Measurements from ENCODE around the gene GABRQ. TPM values are rescaled to one million over a fixed set of nuclear protein-coding genes. Genes with fewer than 3 reads are reported as not detected.

Gene GABRQ
- total RNA-seq, 1 donor from 2014 or later: not detected

DNA sequence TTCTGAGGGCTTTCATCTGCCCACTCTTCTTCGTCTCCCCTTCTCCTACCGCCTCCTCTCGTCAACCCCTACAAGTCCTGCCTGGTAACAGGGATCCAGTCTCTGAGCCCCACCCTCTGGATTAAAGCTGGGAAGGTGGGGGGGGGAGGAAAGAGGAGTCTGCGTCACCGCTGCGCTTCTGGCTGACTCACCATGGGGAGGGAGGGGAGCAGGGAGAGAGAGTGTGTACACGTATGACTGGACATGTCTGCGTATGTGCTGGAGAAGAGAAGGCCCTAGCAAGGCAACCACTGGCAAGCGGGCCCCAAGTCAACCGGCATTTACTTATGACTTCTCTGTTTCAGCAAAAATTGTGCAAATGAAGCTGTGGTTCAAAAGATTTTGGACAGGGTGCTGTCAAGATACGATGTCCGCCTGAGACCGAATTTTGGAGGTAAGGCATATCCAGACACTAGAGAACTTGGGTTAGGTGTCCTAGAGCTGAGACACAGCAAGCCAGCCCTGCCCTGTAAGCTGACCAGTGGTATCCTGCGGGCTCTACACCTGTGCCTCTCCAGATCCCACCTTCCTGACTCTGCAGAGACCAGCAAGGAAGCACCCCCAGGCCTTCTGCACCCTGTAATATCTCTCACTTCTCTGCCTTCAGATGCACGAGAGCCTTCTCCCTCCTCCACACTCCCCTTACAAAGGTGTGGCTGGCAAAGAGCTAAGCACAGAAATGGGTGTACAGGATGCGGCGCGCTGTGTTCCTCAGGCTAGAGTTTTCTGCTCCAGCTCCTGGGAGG, 2.5 kb downstream of the GABRQ start:
- Histone ChIP-seq H3K4me3 (no peak overlapping the region), H3K27ac (no peak overlapping the region), H3K27me3 (ENCODE audit: low read depth) (peaks cover 29% of the 10 kb centered on the region), H3K36me3 (no peaks in the 10 kb centered on the region), H3K4me1 (no peaks in the 10 kb centered on the region), H3K9me3 (no peaks in the 10 kb centered on the region)
- ATAC-seq: no peak
- intact Hi-C loops (cut with DNase I): no loop called here
- no peak for DNase-seq
- TF ChIP-seq, protein P1, sequence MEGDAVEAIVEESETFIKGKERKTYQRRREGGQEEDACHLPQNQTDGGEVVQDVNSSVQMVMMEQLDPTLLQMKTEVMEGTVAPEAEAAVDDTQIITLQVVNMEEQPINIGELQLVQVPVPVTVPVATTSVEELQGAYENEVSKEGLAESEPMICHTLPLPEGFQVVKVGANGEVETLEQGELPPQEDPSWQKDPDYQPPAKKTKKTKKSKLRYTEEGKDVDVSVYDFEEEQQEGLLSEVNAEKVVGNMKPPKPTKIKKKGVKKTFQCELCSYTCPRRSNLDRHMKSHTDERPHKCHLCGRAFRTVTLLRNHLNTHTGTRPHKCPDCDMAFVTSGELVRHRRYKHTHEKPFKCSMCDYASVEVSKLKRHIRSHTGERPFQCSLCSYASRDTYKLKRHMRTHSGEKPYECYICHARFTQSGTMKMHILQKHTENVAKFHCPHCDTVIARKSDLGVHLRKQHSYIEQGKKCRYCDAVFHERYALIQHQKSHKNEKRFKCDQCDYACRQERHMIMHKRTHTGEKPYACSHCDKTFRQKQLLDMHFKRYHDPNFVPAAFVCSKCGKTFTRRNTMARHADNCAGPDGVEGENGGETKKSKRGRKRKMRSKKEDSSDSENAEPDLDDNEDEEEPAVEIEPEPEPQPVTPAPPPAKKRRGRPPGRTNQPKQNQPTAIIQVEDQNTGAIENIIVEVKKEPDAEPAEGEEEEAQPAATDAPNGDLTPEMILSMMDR (IDR thresholded peaks at IDR 0.05): no peak

DNA sequence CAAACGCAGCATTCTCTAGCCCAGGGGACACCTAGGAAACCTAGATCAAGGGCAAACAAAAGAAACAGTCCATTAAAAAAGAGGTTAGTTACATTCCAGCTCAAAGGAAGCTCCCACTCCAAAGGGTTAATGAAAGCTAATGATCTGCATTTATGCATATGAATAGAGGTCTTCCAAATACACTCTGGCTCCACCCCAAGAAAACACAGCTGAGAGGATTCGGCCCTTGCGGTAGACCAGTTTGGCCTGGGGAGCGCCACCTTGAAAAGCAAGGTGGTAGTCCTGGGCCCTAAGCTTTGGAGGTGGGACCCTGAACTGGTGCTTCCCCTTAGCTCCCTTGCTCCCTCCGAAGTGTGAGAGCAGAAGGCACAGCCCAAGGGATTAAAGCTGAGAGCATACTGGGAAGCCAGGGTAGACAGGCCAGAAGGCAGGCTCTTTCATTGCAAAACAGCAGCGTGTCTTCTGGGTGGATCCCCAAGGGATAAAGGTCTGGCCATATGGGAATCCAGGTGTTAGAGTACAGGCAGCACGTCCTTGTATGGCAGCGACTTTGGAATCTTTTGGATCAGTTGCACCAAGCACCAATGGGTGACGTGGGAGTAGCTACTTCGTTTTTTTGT, 3.7 kb downstream of the GABRQ start:
- TF ChIP-seq, protein P1 (IDR thresholded peaks at IDR 0.05): no peak
- no peak overlapping the region for H3K4me3 ChIP-seq
- DNase-seq (no peak), ATAC-seq (no peak)
- peaks cover 29% of the 10 kb centered on the region for H3K27me3 ChIP-seq (ENCODE audit: low read depth)
- intact Hi-C loops (cut with DNase I): no loop called here
- H3K36me3 ChIP-seq: no peaks in the 10 kb centered on the region
- no peaks in the 10 kb centered on the region for H3K4me1 ChIP-seq
- H3K9me3 ChIP-seq: no peaks in the 10 kb centered on the region
- no peak overlapping the region for H3K27ac ChIP-seq

DNA sequence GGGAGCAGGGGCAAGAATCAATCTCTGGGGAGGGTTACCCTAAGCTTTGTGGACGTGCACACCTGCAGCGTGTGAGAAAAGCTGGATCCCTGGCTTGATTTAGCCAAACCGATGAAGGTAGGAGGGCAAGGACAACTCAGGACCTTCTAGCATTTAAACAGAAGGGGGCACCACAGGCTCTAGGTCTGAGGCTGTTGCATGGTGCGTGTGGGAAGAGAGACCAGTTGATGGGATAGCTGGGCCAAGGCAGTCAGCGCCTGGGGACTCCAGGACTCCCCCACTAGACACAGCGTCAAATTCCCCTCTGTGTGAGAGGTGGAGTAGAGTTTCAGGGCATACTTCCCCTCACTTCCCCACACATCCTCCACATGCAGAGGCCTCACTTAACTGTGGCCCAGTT, 4.3 kb downstream of the GABRQ start:
- intact Hi-C loops (cut with DNase I): no loop called here
- ATAC-seq: no peak

DNA sequence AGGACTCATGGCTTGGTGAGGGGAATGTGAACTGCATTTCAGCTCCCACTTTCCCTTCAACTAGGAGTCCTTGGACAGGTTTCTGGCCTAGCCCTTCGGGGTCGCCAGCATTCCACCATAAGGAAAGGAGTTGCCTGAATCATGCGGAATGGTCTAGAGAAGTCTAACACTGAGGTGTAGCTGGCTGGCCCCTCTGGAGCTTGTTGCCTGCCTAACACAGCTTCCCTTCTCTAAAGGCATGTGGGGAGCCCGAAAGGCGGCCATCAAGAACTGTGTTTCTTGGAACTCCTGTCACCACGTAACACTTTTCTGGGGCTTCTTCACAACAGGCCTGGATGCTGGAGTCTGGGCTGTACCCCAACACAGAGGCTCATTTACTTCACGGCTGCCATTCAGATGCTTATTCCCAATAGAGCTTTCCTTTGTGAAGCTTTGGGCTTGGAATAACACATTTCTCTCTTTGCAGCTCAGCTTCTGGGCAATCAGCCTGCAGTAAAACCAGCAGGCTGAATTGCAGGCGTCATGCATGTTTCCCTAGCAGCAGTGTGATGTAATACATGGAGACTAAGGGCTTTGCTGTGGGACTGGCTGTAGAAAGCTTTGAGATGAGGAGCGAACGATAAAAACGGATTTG, 5.4 kb downstream of the GABRQ start:
- intact Hi-C loops (cut with DNase I): no loop called here
- no peaks in the 10 kb centered on the region for H3K9me3 ChIP-seq
- H3K4me3 ChIP-seq: no peak overlapping the region
- H3K36me3 ChIP-seq: no peaks in the 10 kb centered on the region
- TF ChIP-seq, protein P1 (IDR thresholded peaks at IDR 0.05): no peak
- H3K27ac ChIP-seq: no peak overlapping the region
- H3K4me1 ChIP-seq: no peaks in the 10 kb centered on the region
- ATAC-seq (no peak), DNase-seq (no peak)
- H3K27me3 ChIP-seq (ENCODE audit: low read depth): peaks cover 12% of the 10 kb centered on the region

More for the DNA sequence above, 4.3 kb downstream of the GABRQ start:
- Histone ChIP-seq H3K9me3 (no peaks in the 10 kb centered on the region), H3K36me3 (no peaks in the 10 kb centered on the region), H3K27me3 (ENCODE audit: low read depth) (peaks cover 22% of the 10 kb centered on the region), H3K27ac (no peak overlapping the region), H3K4me1 (no peaks in the 10 kb centered on the region), H3K4me3 (no peak overlapping the region)
- no peak for DNase-seq
- TF ChIP-seq, protein P1 (IDR thresholded peaks at IDR 0.05): no peak

DNA sequence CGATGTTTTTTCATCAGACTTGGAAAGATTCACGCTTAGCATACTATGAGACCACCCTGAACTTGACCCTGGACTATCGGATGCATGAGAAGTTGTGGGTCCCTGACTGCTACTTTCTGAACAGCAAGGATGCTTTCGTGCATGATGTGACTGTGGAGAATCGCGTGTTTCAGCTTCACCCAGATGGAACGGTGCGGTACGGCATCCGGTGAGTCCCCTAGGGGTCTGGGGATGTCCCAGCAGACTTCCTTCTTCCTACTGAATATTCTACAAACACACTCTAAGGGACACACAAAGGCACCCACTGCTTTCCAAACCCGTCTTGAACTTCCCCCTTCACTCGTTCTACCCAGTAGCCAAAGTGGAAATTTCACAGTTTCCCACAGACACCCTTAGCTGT, 9.3 kb downstream of the GABRQ start:
- H3K4me1 ChIP-seq: no peaks in the 10 kb centered on the region
- intact Hi-C loops (cut with DNase I): no loop called here
- TF ChIP-seq, protein P1 (IDR thresholded peaks at IDR 0.05): no peak
- DNase-seq (no peak), ATAC-seq (no peak)
- H3K36me3 ChIP-seq: no peaks in the 10 kb centered on the region
- H3K4me3 ChIP-seq: no peak overlapping the region
- no peaks in the 10 kb centered on the region for H3K9me3 ChIP-seq
- H3K27me3 ChIP-seq (ENCODE audit: low read depth): no peaks in the 10 kb centered on the region
- no peak overlapping the region for H3K27ac ChIP-seq
